GM18511 (cell line): Measurements from ENCODE around the gene DDX27.

Experiments used
- ATAC-seq: cut with Tn5 transposase; IDR thresholded peaks from one replicate; pipeline ENCODE4 v1.9.1; 2021; ENCODE audit warnings: mild to moderate bottlenecking, moderate library complexity; ENCODE audit not compliant: unreplicated experiment

Gene DDX27

GRCh38 chr20:49276961-49277785, 58.0 kb downstream of the DDX27 start:
- ATAC-seq, result no peak

GRCh38 chr20:49277786-49278035, 58.5 kb downstream of the DDX27 start:
- no peak for ATAC-seq

GRCh38 chr20:49278036-49278817, 59.0 kb downstream of the DDX27 start, which contains the start of gene ZNFX1:
Gene ZNFX1, minus strand, starts transcription at chr20:49278057. Its CDS starts 2,218 bp downstream, at chr20:49275839.
- peak; percentile 87 for ATAC-seq

- ATAC-seq, result no peak
These were observed 59.8 kb downstream of the DDX27 start for GRCh38 chr20:49278818-49279676.

GRCh38 chr20:49279677-49280462, 60.7 kb downstream of the DDX27 start:
- no peak for ATAC-seq

DNA sequence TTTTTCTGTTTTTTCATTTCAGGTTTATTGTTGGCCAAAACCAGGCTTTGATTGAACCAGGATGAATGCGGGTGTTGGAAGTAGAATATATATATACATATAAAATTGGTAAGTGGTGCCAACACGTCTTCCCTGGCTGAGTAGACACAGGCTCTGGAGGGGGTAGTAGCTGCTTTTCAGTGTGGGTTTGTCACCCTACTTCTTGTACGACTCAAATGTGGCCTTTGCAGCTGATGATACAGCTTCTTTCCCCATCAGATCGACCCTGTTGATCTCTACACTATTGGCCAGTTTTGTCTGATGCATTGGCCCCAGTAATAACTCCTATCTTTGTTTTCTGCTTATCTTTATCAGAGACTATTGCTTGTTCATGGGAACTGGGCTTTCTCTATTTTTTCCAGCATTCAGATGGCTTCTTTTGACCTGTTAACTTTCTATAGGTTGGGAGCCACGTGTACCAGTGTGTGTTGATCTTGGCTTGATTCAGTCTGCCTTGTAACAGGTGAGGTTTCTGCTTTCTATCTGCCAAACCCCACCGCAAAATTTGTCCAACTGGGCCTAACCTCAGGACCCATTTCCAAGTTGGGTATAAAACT, 61.3 kb downstream of the DDX27 start:
- ATAC-seq, result no peak

DNA sequence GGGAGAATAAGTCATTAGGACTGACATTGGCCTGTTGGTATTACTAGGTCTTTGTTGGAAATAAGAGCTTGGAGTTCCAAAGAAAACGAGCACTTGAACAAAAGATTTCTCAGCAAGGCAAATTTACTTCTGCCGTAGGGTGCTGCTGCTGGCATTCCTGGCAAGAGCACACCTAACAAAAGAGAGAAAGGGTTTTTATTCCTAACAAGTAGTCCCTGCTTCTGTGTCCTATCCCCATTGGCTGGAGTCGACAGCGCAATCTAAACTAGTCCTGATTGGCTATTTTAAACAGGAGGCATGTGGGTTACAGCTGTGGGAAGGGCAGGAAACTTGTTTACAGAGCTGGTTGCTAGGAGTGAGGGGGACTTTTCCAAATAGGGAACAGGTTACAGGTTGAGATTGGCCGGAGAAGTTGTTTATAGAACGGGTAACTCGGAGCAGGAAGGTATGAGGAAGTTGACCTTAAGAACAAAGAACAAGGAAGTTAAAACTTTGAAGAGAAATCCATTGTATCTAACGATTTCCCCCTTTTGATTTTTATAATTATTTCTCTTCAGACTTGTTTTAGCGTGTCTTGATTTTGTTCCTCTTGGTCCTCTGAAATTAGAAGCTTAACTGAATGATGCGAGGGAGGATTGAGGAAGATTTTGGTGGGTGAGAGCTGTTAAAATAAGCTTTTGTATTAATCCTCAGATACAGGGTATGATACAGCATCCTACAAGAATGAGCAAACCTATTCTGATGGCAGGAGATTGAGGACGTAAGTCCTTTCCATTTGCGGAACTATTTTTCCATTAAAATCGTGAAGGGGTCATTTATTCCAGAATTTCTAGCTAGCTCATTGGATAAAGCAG, 62.1 kb downstream of the DDX27 start:
- no peak for ATAC-seq

DNA sequence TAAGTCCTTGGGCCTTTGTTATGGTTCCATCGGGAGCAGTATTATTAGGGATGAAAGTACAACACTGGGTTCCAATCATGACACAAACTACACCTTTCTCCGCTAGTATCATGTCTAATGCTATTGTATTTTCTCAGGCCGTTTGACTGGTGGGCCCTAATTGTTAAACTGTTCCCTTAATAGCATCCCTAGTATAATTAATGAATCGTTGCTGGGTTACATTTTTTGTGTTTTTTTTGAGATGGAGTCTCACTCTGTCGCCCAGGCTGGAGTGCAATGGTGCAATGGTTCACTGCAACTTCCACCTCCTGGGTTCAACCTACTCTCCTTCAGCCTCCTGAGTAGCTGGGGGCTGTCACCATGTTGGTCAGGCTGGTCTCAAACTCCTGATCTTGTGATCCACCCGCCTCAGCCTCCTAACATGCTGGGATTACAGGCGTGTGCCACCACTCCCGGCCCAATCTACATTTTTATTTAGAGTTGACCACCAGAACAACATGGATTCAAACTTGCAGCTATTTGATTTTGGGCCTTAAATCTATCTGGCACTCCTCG, 62.8 kb downstream of the DDX27 start:
- ATAC-seq, result no peak

DNA sequence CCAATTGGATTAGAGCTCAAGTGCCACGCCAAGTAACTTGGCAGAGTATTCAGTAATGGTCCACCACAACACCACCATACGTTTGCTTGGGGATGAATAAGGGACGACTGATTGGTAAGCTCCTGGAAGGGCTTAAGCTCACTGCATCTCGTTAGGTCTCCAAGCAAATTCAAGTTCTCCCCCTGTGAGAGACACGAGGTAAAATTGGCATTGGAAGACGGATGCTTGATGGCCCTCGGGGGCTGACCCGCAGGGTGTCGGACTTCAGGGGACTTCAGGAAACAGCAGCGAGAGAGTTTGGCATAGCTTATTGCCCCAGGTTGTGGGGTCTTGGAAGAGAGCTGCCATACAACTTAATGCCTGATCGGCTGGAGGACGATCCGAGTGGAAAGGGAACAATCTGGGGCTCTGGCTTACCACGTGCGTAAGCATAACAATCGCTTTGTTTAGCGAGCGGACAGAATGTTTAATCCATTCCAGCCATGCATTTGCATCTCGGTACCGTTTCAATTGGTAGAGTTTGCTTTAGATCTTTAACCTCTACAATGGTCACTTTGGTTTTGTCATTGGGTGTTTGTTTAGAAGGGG, 63.5 kb downstream of the DDX27 start:
- no peak for ATAC-seq

GRCh38 chr20:49283176-49283702, 64.0 kb downstream of the DDX27 start:
- no peak for ATAC-seq

DNA sequence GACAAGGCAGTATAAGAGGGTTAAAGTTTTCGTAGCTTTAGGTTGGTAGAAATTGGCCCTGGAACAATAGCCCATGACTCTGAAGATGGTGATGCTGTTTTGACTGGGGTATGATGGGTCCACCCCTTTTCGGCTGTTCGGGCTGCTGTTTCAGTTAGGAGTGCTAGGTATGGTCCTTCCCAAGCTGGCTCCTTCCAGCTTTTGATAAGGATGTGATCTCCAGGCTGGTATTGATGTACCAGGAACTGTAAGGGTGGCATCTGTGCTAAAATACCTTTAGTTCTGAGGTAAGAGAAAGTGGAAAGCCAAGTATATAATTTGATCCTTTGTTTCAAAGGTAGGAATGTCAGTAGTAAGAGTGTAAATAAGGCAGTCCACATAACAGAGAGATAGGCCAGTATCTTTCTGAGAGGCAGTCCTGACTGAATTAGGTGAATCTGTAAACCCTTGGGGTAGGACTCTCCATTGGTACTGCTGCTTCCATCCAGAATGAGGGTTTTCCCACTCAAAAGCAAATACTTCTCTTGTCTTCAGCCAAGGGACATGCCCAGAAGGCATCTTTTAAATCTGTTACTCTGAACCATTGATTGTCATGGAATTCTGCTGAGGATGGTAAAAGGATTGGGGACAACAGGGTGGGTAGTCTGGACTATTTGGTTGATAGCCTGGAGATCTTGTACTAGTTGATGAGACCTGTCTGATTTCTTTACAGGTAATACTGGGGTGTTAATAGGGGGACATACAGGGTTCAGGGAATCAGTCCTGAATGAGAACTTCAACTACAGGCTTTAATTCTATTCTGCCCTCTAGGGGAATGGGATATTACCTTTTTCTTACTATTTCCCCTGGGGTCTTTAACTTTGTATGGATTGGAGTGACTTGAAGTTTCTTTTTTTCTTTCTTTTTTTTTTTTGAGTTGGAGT, 64.7 kb downstream of the DDX27 start:
- ATAC-seq, result no peak

DNA sequence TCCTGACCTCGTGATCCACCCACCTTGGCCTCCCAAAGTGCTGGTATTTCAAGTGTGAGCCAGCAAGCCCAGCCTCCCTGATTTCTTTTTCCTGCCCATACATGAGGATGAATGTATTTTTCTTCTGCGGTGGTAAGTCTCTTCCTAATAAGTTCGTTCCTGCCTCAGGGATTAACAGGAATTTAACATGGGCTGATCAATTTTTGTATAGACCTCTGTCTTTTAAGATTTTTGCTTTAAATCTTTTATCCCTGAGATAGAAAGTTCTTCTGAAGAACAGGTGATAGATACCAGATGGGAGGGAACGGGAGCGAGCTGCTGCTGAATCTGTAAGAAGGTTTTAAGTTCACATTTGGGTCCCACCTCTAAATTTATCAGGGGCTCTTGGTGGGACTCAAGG, 65.6 kb downstream of the DDX27 start:
- ATAC-seq, result no peak

- no peak for ATAC-seq
These were observed 66.0 kb downstream of the DDX27 start for GRCh38 chr20:49285233-49285668.

DNA sequence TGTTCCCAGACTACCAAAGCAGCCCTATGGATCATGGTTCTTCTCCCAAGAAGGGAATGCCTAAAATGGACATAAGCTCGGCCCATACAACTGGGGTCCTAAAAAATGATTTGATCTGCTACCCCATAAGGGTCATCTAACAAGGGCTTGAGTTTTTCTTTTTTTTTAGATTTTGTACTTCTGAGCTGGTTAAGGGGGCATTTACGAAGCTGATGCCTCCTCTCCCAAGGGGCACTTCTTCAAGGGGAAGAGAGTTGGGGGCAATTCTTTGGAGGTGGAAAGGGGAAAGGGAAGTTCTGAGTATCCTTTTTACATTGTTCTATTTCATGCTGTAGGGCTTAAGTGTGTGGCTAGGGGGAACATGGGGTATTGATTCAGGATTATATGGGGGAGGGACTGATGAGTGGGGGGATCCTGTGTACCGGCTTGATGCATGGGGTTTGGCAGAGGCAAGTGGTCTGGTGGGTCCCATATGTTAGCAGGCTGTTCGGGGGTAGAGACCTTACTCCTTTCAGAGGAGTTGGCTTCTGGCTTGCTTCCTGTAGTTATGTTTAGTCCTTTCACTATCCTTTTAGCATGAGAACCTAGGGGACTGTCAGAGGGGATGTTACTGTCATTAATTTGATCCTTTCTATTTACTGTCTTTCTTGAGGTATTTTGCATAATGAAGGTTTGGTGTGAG, 66.7 kb downstream of the DDX27 start:
- ATAC-seq, result no peak

DNA sequence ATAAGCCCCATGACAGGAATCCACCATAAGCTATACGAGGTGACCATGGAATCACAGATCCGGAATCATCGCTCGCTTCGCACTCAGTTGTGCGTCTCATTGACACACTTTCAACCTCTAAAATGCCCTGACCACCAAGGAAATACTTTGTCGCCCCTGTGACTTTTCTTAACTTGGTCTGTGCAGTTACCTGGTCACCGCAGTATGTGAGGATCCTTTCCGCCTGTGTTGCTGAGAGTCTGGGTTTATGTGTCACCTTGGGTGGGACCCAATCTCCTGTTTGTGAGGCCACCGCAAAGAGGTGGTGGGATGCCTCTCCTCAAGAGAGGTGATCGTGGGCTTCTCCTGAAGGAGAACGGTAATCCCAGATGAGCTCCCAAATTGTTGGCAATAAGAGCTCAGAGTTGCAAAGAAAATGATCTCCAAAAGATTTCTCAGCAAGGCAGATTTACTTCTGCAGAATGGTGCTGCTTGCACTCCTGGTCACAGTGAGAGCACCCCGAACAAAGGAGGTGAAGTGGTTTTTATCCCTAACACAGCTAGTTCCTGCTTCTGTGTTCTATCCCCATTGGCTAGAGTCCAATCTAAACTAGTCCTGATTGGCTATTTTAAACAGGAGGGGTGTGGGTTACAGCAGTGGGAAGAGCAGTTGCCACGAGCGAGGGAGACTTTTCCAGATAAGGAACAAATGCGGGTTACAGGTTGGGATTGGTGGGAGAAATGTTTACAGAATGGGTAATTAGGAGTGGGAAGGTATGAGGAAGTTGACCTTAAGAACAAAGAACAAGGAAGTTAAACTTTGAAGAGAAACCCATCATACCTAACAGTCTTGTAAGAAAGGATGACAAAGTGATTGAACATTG, 67.7 kb downstream of the DDX27 start:
- ATAC-seq, result no peak
